Activated CD4-positive, alpha-beta T cell treated with anti-CD3 and anti-CD28 coated beads, Interleukin-2, amount 10 ng/mL, durations not matched to agents 7 days and 5 days (primary cell): ENCODE data around the gene PCSK7. TPM values are rescaled to one million over a fixed set of nuclear protein-coding genes. Genes with fewer than 3 reads are reported as not detected.

Experiments used
- CTCF ChIA-PET: fragments of 350-600 bp; sonication (Branson Sonifier 250); formaldehyde crosslinking; loops from one replicate; lab custom pipeline; 2021; ENCODE audit warnings: antibody characterized with exemption; lab: Charles Lee
- POLR2A ChIA-PET: fragments of 350-600 bp; sonication (Branson Sonifier 250); formaldehyde crosslinking; loops from one replicate; lab custom pipeline; 2021; ENCODE audit warnings: antibody characterized with exemption; lab: Charles Lee
- DNase-seq: peaks from one replicate; pipeline ENCODE4 v3.0.0-alpha.2; 2020
- H3K27ac Mint-ChIP-seq: one replicate; pipeline ENCODE4 v1.8.0; 2021; ENCODE audit warnings: mild to moderate bottlenecking, moderate library complexity, mixed read lengths
- H3K27me3 Mint-ChIP-seq: one replicate; pipeline ENCODE4 v1.8.0; 2021; ENCODE audit warnings: mixed read lengths
- H3K36me3 Mint-ChIP-seq: one replicate; pipeline ENCODE4 v1.8.0; 2021; ENCODE audit warnings: low read depth, mixed read lengths
- H3K4me1 Mint-ChIP-seq: one replicate; pipeline ENCODE4 v1.8.0; 2021; ENCODE audit warnings: mixed read lengths
- H3K4me3 Mint-ChIP-seq: one replicate; pipeline ENCODE4 v1.8.0; 2021; ENCODE audit warnings: mild to moderate bottlenecking, moderate library complexity, mixed read lengths
- H3K9me3 Mint-ChIP-seq: one replicate; pipeline ENCODE4 v1.8.0; 2021; ENCODE audit warnings: mixed read lengths
- total RNA-seq, 2 experiments: library from RNA; stranded (reverse); gene quantifications; one replicate each; pipeline ENCODE4 v1.2.3, GENCODE V29; 2021

Gene PCSK7
- total RNA-seq, 2 experiments from 2014 or later, result 187 to 224 TPM

DNA sequence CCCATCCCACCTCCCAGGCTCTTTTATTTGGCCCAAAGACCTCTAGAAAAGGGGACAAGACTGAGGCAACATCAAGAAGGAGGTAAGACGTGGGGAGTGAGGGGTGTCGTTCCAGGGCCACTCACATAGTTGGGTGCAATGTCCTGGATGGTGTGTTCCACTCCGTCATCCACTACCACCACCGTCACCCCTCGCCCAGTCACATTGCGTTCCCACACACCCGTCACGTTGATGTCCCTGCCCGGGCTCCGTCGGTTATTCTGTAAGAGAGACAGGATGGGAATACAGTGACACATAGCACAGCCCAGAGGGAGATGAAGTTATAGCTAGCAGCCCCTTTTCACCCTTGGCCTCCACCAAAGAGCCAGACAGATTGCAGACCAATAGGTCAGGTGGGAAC, 3.8 kb downstream of the PCSK7 start:
- ChIA-PET CTCF (interaction anchor here (0.6 to 2.0 kb wide), 4 partner anchors 10 to 445 kb away, joined by 3 to 10 read pairs (median 4); partner anchors contain the start of gene APOA5), POLR2A (interaction anchor here (0.6 kb wide), 1 partner anchor 98 kb away, joined by 3 read pairs; no protein-coding TSS in a partner anchor)
- no peaks in the 10 kb centered on the region for H3K27me3 Mint-ChIP-seq
- H3K36me3 Mint-ChIP-seq, result peaks cover 67% of the 10 kb centered on the region
- peaks cover 42% of the 10 kb centered on the region for H3K4me1 Mint-ChIP-seq
- H3K9me3 Mint-ChIP-seq, result no peaks in the 10 kb centered on the region
- DNase-seq, result no peak
- H3K4me3 Mint-ChIP-seq, result peak overlapping the region; percentile 19
- H3K27ac Mint-ChIP-seq, result peak overlapping the region; percentile 81

- H3K4me1 Mint-ChIP-seq, result peaks cover 41% of the 10 kb centered on the region
- H3K4me3 Mint-ChIP-seq, result no peak overlapping the region
- POLR2A ChIA-PET, result interaction anchor here (0.7 kb wide), 1 partner anchor 150 kb away, joined by 3 read pairs; no protein-coding TSS in a partner anchor
- peaks cover 73% of the 10 kb centered on the region for H3K36me3 Mint-ChIP-seq
- CTCF ChIA-PET, result interaction anchor here (0.6 to 2.3 kb wide), 29 partner anchors 8 to 494 kb away, joined by 3 to 12 read pairs (median 4); partner anchors contain the start of genes APOA4, APOA5, PAFAH1B2 and SIDT2
- peak overlapping the region; percentile 71 for H3K27ac Mint-ChIP-seq
- no peaks in the 10 kb centered on the region for H3K9me3 Mint-ChIP-seq
- peak; percentile 62 for DNase-seq
- no peaks in the 10 kb centered on the region for H3K27me3 Mint-ChIP-seq
These were observed 5.2 kb downstream of the PCSK7 start for GRCh38 chr11:117226388-117227385.

DNA sequence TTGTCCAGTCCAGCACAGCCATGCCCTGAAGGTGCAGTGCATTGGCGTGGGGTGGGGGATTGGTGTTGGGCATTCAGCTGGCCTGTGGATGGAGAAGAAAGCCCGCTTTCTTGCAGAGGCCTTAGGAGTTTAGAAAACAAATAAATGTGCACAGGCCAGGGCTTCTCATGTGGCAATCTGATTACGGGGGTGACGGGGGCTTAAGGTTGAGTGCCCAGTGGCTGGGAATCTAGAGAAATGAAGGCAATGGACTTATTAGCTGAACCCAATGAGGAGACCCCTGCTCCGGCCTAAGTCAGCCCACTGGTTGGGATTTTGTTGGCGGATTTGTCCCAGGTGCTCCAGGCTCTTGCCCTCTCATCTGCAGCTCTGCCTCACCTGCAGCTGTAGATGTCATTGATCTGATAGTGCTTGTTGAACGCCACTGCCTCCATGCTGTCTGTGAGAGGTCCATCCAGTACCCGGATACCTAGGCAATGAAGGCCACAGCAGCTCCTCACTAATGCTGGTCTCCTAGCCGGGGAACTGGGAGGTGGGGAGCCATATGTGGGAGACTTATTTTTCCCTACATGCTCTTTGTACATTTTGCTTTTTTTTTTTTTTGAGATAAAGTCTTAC, 6.2 kb downstream of the PCSK7 start:
- Mint-ChIP-seq H3K4me1 (peaks cover 37% of the 10 kb centered on the region), H3K36me3 (peaks cover 74% of the 10 kb centered on the region), H3K27ac (no peak overlapping the region), H3K4me3 (no peak overlapping the region), H3K27me3 (no peaks in the 10 kb centered on the region), H3K9me3 (no peaks in the 10 kb centered on the region)
- CTCF ChIA-PET, result interaction anchor here (0.6 to 2.3 kb wide), 16 partner anchors 9 to 435 kb away, joined by 3 to 12 read pairs (median 4); partner anchors contain the start of genes APOA5 and PAFAH1B2
- POLR2A ChIA-PET, result no interaction called here
- no peak for DNase-seq

DNA sequence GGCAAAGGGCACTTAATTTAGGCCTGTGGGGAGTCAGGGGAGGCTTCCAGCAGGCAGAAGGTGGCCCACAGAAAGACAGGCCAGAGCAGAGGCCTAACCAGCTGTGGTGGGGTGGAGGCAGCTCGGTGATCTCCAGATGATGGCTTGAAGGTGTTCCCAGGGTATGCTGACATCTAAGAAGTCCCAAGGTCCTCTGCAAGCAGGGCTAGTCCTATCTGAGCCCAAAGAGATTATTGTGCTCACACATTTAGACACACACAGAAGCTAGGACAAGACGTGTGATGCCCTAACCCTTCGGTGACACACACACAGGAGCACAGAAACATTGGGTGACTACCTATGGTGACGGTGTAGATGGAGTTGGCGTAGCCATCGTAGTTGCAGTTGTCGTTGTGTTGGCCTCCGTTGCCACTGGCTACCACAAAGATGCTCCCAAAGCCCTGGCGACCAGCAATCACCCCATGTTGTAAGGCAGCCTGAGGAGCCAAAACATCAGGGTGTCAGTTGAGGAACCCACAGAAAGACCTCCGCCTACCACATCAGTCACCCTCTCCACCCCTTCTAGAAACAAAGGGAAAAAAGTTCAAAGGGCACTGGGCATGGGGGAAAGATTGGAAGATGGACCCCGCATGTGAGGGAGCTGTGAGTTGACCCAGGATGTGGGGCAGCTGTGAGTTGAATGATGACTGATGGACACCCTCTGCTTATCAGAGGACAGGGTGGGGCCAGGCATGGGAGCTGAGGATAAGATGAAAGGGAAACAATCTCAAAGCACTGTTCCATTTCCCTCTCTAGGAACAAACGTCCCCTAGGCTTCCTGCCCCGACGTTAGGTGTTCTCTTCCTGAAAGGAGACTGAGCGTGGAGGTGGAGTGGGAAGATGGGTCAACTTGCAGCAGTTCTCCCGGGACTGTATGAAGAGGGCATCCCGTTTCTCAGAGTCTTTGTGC, 7.9 kb downstream of the PCSK7 start:
- Mint-ChIP-seq H3K9me3 (no peaks in the 10 kb centered on the region), H3K4me3 (no peak overlapping the region), H3K27ac (no peak overlapping the region), H3K4me1 (peaks cover 28% of the 10 kb centered on the region), H3K36me3 (peaks cover 69% of the 10 kb centered on the region), H3K27me3 (no peaks in the 10 kb centered on the region)
- DNase-seq, result no peak
- ChIA-PET CTCF (interaction anchor here (0.6 to 1.0 kb wide), 3 partner anchors 45 to 388 kb away, joined by 3 read pairs; no protein-coding TSS in a partner anchor), POLR2A (no interaction called here)

GRCh38 chr11:117222991-117223740, 8.7 kb downstream of the PCSK7 start:
- peaks cover 23% of the 10 kb centered on the region for H3K4me1 Mint-ChIP-seq
- POLR2A ChIA-PET, result no interaction called here
- DNase-seq, result no peak
- H3K36me3 Mint-ChIP-seq, result peaks cover 71% of the 10 kb centered on the region
- CTCF ChIA-PET, result no interaction called here
- H3K27ac Mint-ChIP-seq, result no peak overlapping the region
- no peaks in the 10 kb centered on the region for H3K9me3 Mint-ChIP-seq
- H3K27me3 Mint-ChIP-seq, result no peaks in the 10 kb centered on the region
- no peak overlapping the region for H3K4me3 Mint-ChIP-seq

- Mint-ChIP-seq H3K27me3 (no peaks in the 10 kb centered on the region), H3K4me3 (no peak overlapping the region), H3K27ac (no peak overlapping the region), H3K9me3 (no peaks in the 10 kb centered on the region), H3K36me3 (peaks cover 73% of the 10 kb centered on the region), H3K4me1 (peaks cover 15% of the 10 kb centered on the region)
- ChIA-PET POLR2A (no interaction called here), CTCF (interaction anchor here (1.6 kb wide), 1 partner anchor 8 kb away, joined by 8 read pairs; no protein-coding TSS in a partner anchor)
- DNase-seq, result no peak
These were observed 9.9 kb downstream of the PCSK7 start for GRCh38 chr11:117221775-117222517.

DNA sequence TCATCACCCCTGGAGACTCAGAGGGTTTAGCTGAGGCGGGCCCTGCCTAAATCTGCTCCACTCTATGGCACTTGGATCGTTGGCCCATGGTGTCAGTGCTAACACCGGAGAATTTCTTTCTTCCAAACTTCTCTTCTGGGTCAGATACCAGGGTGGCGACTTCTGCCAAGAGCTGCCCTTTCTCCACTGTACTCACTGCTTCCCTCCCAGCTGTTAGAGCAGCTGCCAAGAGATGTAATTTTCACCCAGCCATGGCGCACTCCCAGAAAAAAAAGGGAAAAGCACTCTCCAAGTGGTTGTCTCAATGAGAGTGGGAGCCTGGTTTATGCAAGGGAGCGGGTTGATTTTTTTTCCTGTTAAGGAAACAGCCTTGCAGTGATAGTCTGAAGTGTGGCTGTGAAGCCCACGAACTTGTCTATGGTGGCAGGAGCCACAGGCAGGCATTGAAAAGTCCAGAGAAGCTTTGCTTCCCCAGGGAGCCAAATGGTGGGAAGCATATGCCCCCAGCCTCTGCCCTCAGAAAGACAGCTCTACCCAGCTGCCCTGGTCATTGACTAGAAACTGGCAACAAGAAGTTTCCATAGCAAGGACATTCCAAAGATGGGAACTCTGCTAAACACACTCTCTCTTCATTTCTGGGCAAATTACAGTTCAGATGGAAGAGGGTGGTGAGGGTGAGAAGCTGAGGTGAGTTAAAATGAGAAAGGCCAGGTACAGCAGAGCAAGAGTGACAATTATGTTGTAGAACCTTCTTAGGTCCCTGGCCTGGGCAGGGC, 10.7 kb downstream of the PCSK7 start:
- peaks cover 71% of the 10 kb centered on the region for H3K36me3 Mint-ChIP-seq
- H3K4me3 Mint-ChIP-seq, result no peak overlapping the region
- peaks cover 8% of the 10 kb centered on the region for H3K4me1 Mint-ChIP-seq
- ChIA-PET POLR2A (no interaction called here), CTCF (interaction anchor here (1.1 to 1.6 kb wide), 2 partner anchors 9 to 10 kb away, joined by 4 to 8 read pairs; no protein-coding TSS in a partner anchor)
- no peaks in the 10 kb centered on the region for H3K27me3 Mint-ChIP-seq
- H3K27ac Mint-ChIP-seq, result no peak overlapping the region
- H3K9me3 Mint-ChIP-seq, result no peaks in the 10 kb centered on the region
- no peak for DNase-seq

DNA sequence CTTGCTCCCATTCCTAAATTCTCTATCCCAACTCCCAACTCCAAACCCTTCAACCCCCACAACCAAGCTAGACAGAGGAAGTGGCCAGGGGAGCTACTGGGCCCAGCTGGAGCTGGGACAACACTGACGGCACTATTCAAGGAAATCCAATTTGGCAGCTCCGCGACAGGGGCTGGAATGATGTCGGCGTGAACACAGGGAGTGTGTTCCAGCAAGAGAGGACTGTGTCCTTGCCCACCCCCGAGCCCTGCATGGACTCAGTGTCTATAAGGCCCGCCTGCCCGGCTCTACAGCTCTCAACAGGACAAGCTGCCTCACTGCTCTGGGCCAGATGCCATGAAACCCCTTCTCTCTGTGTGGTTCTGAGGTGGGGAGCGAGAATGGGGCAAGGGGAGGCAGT, 11.3 kb downstream of the PCSK7 start:
- ChIA-PET CTCF (interaction anchor here (1.1 to 1.6 kb wide), 4 partner anchors 10 to 41 kb away, joined by 3 to 8 read pairs (median 4); no protein-coding TSS in a partner anchor), POLR2A (no interaction called here)
- Mint-ChIP-seq H3K27me3 (no peaks in the 10 kb centered on the region), H3K4me3 (no peak overlapping the region), H3K9me3 (no peaks in the 10 kb centered on the region), H3K36me3 (peaks cover 72% of the 10 kb centered on the region), H3K27ac (peak overlapping the region; percentile 51), H3K4me1 (peaks cover 8% of the 10 kb centered on the region)
- DNase-seq, result no peak

- H3K4me3 Mint-ChIP-seq, result no peak overlapping the region
- no peaks in the 10 kb centered on the region for H3K27me3 Mint-ChIP-seq
- CTCF ChIA-PET, result interaction anchor here (0.6 to 1.1 kb wide), 6 partner anchors 9 to 175 kb away, joined by 3 to 4 read pairs (median 3); partner anchors contain the start of genes PCSK7 and RNF214
- H3K4me1 Mint-ChIP-seq, result peaks cover 8% of the 10 kb centered on the region
- H3K9me3 Mint-ChIP-seq, result no peaks in the 10 kb centered on the region
- DNase-seq, result no peak
- peaks cover 67% of the 10 kb centered on the region for H3K36me3 Mint-ChIP-seq
- no peak overlapping the region for H3K27ac Mint-ChIP-seq
- POLR2A ChIA-PET, result no interaction called here
These were observed 11.9 kb downstream of the PCSK7 start for GRCh38 chr11:117219995-117220394.

DNA sequence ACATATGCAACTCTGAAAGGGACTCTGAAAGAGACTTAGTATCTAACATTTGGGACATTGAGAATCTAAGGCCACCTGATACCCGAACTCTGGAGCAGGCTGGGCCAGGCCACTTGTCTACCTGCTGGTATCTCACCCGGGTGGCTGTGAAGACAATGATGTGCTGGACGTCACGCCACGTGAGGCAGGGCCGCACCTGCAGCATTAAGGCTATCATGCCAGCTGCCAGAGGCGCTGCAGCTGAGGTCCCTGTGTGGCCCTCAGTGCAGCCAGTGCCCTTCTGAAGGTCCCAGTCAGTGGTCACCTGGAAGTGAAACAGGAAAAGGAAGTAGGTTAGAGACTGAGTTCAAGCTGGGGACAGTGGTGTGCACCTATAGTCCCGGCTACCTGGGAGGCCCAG, 12.4 kb downstream of the PCSK7 start:
- no peaks in the 10 kb centered on the region for H3K9me3 Mint-ChIP-seq
- H3K27ac Mint-ChIP-seq, result peak overlapping the region; percentile 15
- DNase-seq, result no peak
- no peak overlapping the region for H3K4me3 Mint-ChIP-seq
- H3K36me3 Mint-ChIP-seq, result peaks cover 70% of the 10 kb centered on the region
- H3K27me3 Mint-ChIP-seq, result no peaks in the 10 kb centered on the region
- ChIA-PET POLR2A (no interaction called here), CTCF (interaction anchor here (1.0 to 1.1 kb wide), 4 partner anchors 13 to 40 kb away, joined by 3 read pairs; partner anchors contain the start of genes PCSK7 and RNF214)
- peaks cover 8% of the 10 kb centered on the region for H3K4me1 Mint-ChIP-seq
